Adrenal gland (tissue), 5 donors: ENCODE data around the gene FBXO30.

Source experiments
- POLR2A ChIP-seq, 2 donors: fragments of 450-650 bp; IDR thresholded peaks; one replicate each; pipeline ENCODE4 v1.6.1; 2017; ENCODE audit warnings: antibody characterized with exemption in 2 of 2, mild to moderate bottlenecking in 2 of 2, moderate library complexity in 1 of 2
- TF ChIP-seq, protein P1 (sequence below), 6 experiments: fragments of 450-650 bp in 4 of 6; fragments of 200-600 bp in 2 of 6; sonication (generic) in 1 of 6; IDR thresholded peaks; 1 replicate in 5 of 6; 2 replicates in 1 of 6; pipeline versions ENCODE4 v1.5.1 to v1.8.0; 2016 to 2021; ENCODE audit warnings: antibody characterized with exemption in 6 of 6, mild to moderate bottlenecking in 2 of 6, moderate library complexity in 1 of 6
- donor health status: DM: no; HTN: no; CAD: no.

DNA sequence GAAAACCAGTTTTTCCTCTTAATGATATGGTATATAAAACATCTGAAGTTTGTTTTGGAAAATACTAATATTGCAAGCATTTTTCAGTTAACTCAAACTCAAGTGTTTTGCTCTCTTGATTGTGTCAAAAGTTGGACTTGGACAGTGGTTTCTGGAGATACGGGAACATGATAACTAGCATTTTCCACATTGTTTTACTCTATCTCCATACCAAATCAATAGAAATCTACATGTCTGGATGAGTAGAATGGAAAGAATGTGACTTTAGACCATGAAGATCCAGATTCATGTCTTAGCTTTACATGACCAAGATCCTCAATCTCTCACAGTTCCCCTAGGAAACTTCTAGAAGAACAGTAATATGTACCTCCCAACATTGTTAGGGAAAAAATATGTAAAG is 22.2 kb upstream of the FBXO30 start:
- TF ChIP-seq, protein P1, sequence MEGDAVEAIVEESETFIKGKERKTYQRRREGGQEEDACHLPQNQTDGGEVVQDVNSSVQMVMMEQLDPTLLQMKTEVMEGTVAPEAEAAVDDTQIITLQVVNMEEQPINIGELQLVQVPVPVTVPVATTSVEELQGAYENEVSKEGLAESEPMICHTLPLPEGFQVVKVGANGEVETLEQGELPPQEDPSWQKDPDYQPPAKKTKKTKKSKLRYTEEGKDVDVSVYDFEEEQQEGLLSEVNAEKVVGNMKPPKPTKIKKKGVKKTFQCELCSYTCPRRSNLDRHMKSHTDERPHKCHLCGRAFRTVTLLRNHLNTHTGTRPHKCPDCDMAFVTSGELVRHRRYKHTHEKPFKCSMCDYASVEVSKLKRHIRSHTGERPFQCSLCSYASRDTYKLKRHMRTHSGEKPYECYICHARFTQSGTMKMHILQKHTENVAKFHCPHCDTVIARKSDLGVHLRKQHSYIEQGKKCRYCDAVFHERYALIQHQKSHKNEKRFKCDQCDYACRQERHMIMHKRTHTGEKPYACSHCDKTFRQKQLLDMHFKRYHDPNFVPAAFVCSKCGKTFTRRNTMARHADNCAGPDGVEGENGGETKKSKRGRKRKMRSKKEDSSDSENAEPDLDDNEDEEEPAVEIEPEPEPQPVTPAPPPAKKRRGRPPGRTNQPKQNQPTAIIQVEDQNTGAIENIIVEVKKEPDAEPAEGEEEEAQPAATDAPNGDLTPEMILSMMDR (IDR thresholded peaks at IDR 0.05) = no peak
- TF ChIP-seq POLR2A (IDR thresholded peaks at IDR 0.05) = no peak
